Activated CD4-positive, alpha-beta memory T cell treated with anti-CD3 and anti-CD28 coated beads, Interleukin-2, amount 10 ng/mL, durations not matched to agents 7 days and 5 days (primary cell): Measurements from ENCODE around the gene TMEM200B. TPM values are rescaled to one million over a fixed set of nuclear protein-coding genes. Genes with fewer than 3 reads are reported as not detected.
A peak's percentile ranks its signal among the peaks of the same experiment; 100 is the strongest.

Experiments
- CTCF ChIA-PET: fragments of 350-600 bp; sonication (Branson Sonifier 250); formaldehyde crosslinking; loops from one replicate; lab custom pipeline; 2021; ENCODE audit warnings: antibody characterized with exemption, inconsistent platforms; lab: Charles Lee
- POLR2A ChIA-PET: fragments of 350-600 bp; sonication (Branson Sonifier 250); formaldehyde crosslinking; loops from one replicate; lab custom pipeline; 2021; ENCODE audit warnings: antibody characterized with exemption; lab: Charles Lee
- DNase-seq: peaks from one replicate; pipeline ENCODE4 v3.0.0-alpha.2; 2020
- H3K27ac Mint-ChIP-seq: one replicate; pipeline ENCODE4 v1.8.0; 2021; ENCODE audit warnings: mild to moderate bottlenecking, mixed read lengths
- H3K27me3 Mint-ChIP-seq: one replicate; pipeline ENCODE4 v1.8.0; 2021; ENCODE audit warnings: mixed read lengths
- H3K36me3 Mint-ChIP-seq: one replicate; pipeline ENCODE4 v1.8.0; 2021; ENCODE audit warnings: low read depth, mixed read lengths
- H3K4me1 Mint-ChIP-seq: one replicate; pipeline ENCODE4 v1.8.0; 2021; ENCODE audit warnings: mixed read lengths
- H3K4me3 Mint-ChIP-seq: one replicate; pipeline ENCODE4 v1.8.0; 2021; ENCODE audit warnings: mild to moderate bottlenecking, mixed read lengths
- H3K9me3 Mint-ChIP-seq: one replicate; pipeline ENCODE4 v1.8.0; 2021; ENCODE audit warnings: mixed read lengths
- total RNA-seq, 2 experiments: library from RNA; stranded (reverse); gene quantifications; one replicate each; pipeline ENCODE4 v1.2.3, GENCODE V29; 2021

The TMEM200B gene
- total RNA-seq, 2 experiments from 2014 or later: not detected

DNA sequence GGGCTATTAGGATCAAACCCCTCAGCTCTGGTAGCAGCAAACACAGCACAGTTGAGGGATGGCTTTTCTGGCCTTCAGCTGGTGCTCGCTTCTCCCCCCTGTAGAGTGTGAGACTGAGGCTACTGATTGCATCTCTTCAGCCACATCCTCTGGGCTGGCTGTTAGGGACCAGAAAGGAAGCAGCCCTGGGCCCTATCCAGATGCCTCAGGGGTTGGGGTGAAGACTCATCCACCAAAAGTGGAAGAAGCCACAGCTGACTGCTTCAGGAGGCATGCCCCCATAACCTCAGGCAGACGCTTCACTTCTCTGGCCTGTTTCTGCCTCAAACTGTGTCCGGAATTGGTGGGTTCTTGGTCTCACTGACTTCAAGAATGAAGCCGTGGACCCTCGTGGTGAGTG, 6.2 kb upstream of the TMEM200B start:
- Mint-ChIP-seq H3K4me1 (peaks cover 14% of the 10 kb centered on the region), H3K27ac (no peak overlapping the region), H3K9me3 (no peaks in the 10 kb centered on the region), H3K4me3 (no peak overlapping the region), H3K36me3 (no peaks in the 10 kb centered on the region), H3K27me3 (peaks cover 25% of the 10 kb centered on the region)
- ChIA-PET POLR2A (no interaction called here), CTCF (no interaction called here)
- no peak for DNase-seq

DNA sequence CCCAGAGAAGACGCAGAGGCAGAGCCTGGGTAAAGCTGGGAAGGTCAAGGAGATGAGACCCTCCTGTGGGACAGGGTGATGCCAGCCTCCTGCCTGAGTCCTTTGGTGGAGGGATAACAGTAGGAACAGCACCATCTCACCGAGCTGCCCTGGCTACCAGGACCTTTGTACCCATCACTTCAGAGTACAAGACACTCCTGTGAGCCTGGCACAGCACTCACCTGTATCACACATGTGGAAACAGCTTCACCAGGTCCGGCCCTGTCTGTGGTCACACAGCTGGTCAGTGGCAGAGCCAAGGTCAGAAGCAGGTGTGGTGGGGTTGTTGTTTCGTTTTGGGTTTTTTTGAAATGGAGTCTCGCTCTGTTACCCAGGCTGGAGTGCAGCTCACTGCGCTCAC, 5.0 kb upstream of the TMEM200B start:
- ChIA-PET CTCF (interaction anchor here (0.6 to 0.8 kb wide), 3 partner anchors 12 to 402 kb away, joined by 3 read pairs; no protein-coding TSS in a partner anchor), POLR2A (interaction anchor here (1.1 to 1.2 kb wide), 2 partner anchors 14 to 51 kb away, joined by 3 read pairs; no protein-coding TSS in a partner anchor)
- no peak overlapping the region for H3K4me3 Mint-ChIP-seq
- no peaks in the 10 kb centered on the region for H3K36me3 Mint-ChIP-seq
- H3K27ac Mint-ChIP-seq: no peak overlapping the region
- H3K4me1 Mint-ChIP-seq: peaks cover 11% of the 10 kb centered on the region
- no peak for DNase-seq
- H3K27me3 Mint-ChIP-seq: peaks cover 26% of the 10 kb centered on the region
- H3K9me3 Mint-ChIP-seq: no peaks in the 10 kb centered on the region

- no peak overlapping the region for H3K27ac Mint-ChIP-seq
- ChIA-PET CTCF (interaction anchor here (0.7 kb wide), 1 partner anchor 244 kb away, joined by 3 read pairs; no protein-coding TSS in a partner anchor), POLR2A (no interaction called here)
- peaks cover 31% of the 10 kb centered on the region for H3K27me3 Mint-ChIP-seq
- no peak for DNase-seq
- H3K36me3 Mint-ChIP-seq: no peaks in the 10 kb centered on the region
- peaks cover 14% of the 10 kb centered on the region for H3K4me1 Mint-ChIP-seq
- H3K4me3 Mint-ChIP-seq: no peak overlapping the region
- H3K9me3 Mint-ChIP-seq: no peaks in the 10 kb centered on the region
These were observed 2.5 kb upstream of the TMEM200B start for GRCh38 chr1:29126198-29126597.

DNA sequence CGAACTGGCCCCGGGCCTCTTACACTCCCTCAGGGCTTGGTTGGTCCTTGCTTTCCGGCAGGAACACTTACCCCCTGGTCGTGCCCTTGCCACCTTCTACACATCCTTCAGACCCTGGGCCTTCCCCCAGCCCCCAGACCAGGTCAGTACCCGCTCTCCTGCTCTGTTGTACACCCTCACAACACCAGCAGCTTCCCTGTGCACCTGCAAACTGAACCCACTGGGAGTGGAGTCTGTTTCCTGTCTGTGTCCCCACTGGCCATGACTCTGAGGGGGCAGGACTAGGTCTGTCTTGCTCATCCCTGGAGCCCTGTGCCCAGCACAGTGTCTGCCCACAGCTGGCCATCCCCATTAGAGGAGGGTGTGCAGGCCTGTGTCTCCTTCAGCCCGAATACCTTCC, 2.1 kb upstream of the TMEM200B start:
- ChIA-PET CTCF (no interaction called here), POLR2A (interaction anchor here (2.3 kb wide), 1 partner anchor 56 kb away, joined by 12 read pairs; the partner anchor contains the start of gene SRSF4)

DNA sequence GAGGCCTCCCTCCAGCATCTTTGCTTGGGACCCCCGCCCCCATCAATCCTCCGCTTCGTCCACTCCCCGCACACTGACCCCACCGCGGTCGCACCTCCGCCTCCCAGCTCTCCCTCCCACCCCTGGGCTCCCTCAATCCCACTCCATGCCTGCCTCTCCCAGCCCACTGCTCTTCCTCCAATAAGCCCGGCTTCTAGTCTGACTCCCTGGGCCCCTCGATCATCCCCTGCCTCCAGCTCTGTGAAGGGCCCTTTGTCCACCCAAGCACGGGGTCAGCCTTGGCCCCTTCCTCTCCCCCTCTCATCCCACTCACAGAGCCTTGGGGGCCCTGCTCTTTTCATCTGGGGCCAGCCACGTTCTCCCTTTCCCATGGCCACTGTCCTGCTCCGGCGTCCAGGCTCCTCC, 1.5 kb upstream of the TMEM200B start:
- ChIA-PET CTCF (interaction anchor here (1.5 kb wide), 1 partner anchor 9 kb away, joined by 7 read pairs; no protein-coding TSS in a partner anchor), POLR2A (interaction anchor here (1.8 to 2.3 kb wide), 2 partner anchors 12 to 56 kb away, joined by 6 to 12 read pairs; partner anchors contain the start of gene SRSF4)
- Mint-ChIP-seq H3K4me1 (peaks cover 14% of the 10 kb centered on the region), H3K27me3 (peaks cover 38% of the 10 kb centered on the region), H3K4me3 (peak overlapping the region; percentile 52), H3K36me3 (no peaks in the 10 kb centered on the region), H3K9me3 (no peaks in the 10 kb centered on the region), H3K27ac (no peak overlapping the region)
- no peak for DNase-seq

More for the DNA sequence above, 2.1 kb upstream of the TMEM200B start:
- H3K36me3 Mint-ChIP-seq: no peaks in the 10 kb centered on the region
- H3K27ac Mint-ChIP-seq: no peak overlapping the region
- peaks cover 14% of the 10 kb centered on the region for H3K4me1 Mint-ChIP-seq
- no peak for DNase-seq
- H3K9me3 Mint-ChIP-seq: no peaks in the 10 kb centered on the region
- H3K4me3 Mint-ChIP-seq: peak overlapping the region; percentile 52
- H3K27me3 Mint-ChIP-seq: peaks cover 33% of the 10 kb centered on the region

DNA sequence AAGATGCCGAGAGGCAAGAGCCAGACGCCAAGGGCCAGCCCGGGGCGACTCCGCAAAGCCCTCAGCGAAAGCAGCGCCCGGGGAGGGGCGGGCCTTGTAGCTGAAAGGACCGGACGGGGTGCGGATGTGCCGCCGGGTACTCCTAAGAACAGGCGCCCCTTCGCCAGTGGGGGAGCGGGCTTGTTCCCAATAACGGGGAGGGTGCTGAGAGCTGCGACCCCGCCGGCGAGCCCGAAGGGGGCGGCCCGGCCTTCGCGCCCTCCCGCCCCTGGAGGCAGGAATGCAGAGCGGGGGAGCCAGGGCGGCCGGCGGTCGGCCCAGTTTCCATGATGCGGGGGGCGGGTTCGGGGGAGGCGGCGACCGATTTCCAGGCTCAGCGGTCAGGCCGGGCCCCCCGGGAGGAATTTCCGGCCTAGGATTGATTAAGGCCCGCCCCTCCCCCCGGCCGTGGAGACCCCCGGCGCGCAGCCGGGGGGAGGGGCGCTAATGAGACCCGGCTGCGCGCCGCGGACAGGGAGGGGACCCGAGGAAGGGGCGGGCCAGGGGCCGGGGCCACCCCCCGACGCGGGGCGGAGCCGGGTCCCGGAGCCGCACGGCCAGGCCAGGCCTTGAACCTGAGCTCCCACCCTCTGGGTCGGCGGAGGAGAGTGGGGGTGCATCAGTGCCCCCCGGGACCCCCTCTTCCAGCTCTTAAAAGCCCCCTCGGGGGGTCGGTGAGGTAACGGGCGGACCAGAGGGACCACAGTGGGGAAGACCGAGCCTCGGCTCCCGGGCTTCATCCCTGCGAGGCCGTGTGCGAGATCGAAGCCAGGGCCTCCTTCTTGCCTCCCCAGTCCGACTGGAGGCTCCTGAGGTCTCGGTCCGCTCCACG, 898 bp upstream of the TMEM200B start:
- Mint-ChIP-seq H3K4me1 (peaks cover 14% of the 10 kb centered on the region), H3K27me3 (peaks cover 36% of the 10 kb centered on the region), H3K27ac (no peak overlapping the region), H3K4me3 (peak overlapping the region; percentile 67), H3K9me3 (no peaks in the 10 kb centered on the region), H3K36me3 (peaks cover 5% of the 10 kb centered on the region)
- peak; percentile 63 for DNase-seq
- POLR2A ChIA-PET: interaction anchor here (0.7 to 2.3 kb wide), 6 partner anchors 11 to 543 kb away, joined by 3 to 12 read pairs (median 4); partner anchors contain the start of gene SRSF4
- CTCF ChIA-PET: interaction anchor here (0.6 to 1.5 kb wide), 4 partner anchors 10 to 78 kb away, joined by 4 to 10 read pairs (median 6); partner anchors contain the start of gene SRSF4

GRCh38 chr1:29123053-29123886, 433 bp downstream of the TMEM200B start:
- POLR2A ChIA-PET: interaction anchor here (0.9 to 2.4 kb wide), 4 partner anchors 10 to 79 kb away, joined by 3 to 12 read pairs (median 8); partner anchors contain the start of gene SRSF4
- H3K9me3 Mint-ChIP-seq: no peaks in the 10 kb centered on the region
- peaks cover 36% of the 10 kb centered on the region for H3K27me3 Mint-ChIP-seq
- DNase-seq: no peak
- H3K4me3 Mint-ChIP-seq: peak overlapping the region; percentile 43
- H3K4me1 Mint-ChIP-seq: peaks cover 14% of the 10 kb centered on the region
- H3K27ac Mint-ChIP-seq: no peak overlapping the region
- H3K36me3 Mint-ChIP-seq: peaks cover 5% of the 10 kb centered on the region
- CTCF ChIA-PET: interaction anchor here (0.6 to 1.5 kb wide), 3 partner anchors 59 to 340 kb away, joined by 3 to 10 read pairs (median 4); partner anchors contain the start of gene SRSF4

- DNase-seq: no peak
- H3K4me1 Mint-ChIP-seq: peaks cover 14% of the 10 kb centered on the region
- no peaks in the 10 kb centered on the region for H3K9me3 Mint-ChIP-seq
- peaks cover 36% of the 10 kb centered on the region for H3K27me3 Mint-ChIP-seq
- H3K27ac Mint-ChIP-seq: no peak overlapping the region
- peaks cover 5% of the 10 kb centered on the region for H3K36me3 Mint-ChIP-seq
- ChIA-PET CTCF (interaction anchor here (2.0 kb wide), 1 partner anchor 60 kb away, joined by 7 read pairs; the partner anchor contains the start of gene SRSF4), POLR2A (interaction anchor here (2.4 kb wide), 1 partner anchor 59 kb away, joined by 9 read pairs; the partner anchor contains the start of gene SRSF4)
- H3K4me3 Mint-ChIP-seq: no peak overlapping the region
These were observed 1.0 kb downstream of the TMEM200B start for GRCh38 chr1:29122682-29123052.

- CTCF ChIA-PET: interaction anchor here (0.6 to 2.0 kb wide), 5 partner anchors 19 to 238 kb away, joined by 3 to 7 read pairs (median 3); partner anchors contain the start of gene SRSF4
- Mint-ChIP-seq H3K4me3 (no peak overlapping the region), H3K4me1 (peaks cover 14% of the 10 kb centered on the region), H3K9me3 (no peaks in the 10 kb centered on the region), H3K27me3 (peaks cover 36% of the 10 kb centered on the region), H3K27ac (no peak overlapping the region), H3K36me3 (peaks cover 10% of the 10 kb centered on the region)
- no peak for DNase-seq
- POLR2A ChIA-PET: interaction anchor here (0.6 to 2.4 kb wide), 2 partner anchors 60 to 1162 kb away, joined by 3 to 9 read pairs; partner anchors contain the start of gene SRSF4
These were observed 1.6 kb downstream of the TMEM200B start for GRCh38 chr1:29121936-29122681.

GRCh38 chr1:29121516-29121935, 2.2 kb downstream of the TMEM200B start:
- Mint-ChIP-seq H3K27me3 (peaks cover 36% of the 10 kb centered on the region), H3K4me3 (no peak overlapping the region), H3K36me3 (peaks cover 12% of the 10 kb centered on the region), H3K27ac (no peak overlapping the region), H3K4me1 (peaks cover 14% of the 10 kb centered on the region), H3K9me3 (no peaks in the 10 kb centered on the region)
- DNase-seq: no peak
- ChIA-PET POLR2A (interaction anchor here (0.6 to 2.4 kb wide), 2 partner anchors 61 to 1161 kb away, joined by 3 to 9 read pairs; partner anchors contain the start of gene SRSF4), CTCF (interaction anchor here (0.6 to 2.0 kb wide), 5 partner anchors 20 to 237 kb away, joined by 3 to 7 read pairs (median 3); partner anchors contain the start of gene SRSF4)

DNA sequence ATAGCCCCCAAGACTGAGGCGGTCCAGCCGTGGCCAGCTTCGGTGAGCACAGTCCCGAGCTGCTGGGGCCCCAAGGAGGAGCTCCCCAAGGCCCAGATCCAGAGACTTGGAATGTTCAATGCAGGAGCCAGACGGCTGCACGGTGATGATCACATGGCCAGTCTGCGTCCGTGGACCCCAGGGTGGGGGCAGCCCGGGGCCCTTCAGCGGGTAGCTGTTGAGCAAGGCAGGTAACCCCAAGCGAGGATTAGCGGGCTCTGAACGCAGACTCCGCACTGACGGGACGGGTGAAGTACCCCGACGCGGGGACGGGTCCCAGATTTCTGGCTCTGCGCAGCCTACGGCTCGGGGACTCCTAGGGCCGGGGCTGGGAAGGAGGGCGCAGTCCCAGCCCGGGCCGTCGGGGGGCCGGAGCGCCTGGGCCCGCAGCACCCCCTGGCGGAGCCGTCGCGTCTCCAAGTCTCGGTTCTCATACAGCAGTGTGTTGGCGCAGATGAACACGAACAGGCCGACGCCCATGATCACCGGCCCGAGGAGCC, 2.7 kb downstream of the TMEM200B start:
- Mint-ChIP-seq H3K36me3 (peaks cover 12% of the 10 kb centered on the region), H3K4me1 (peaks cover 14% of the 10 kb centered on the region), H3K27ac (no peak overlapping the region), H3K4me3 (no peak overlapping the region), H3K27me3 (peaks cover 34% of the 10 kb centered on the region), H3K9me3 (no peaks in the 10 kb centered on the region)
- peak; percentile 72 for DNase-seq
- ChIA-PET POLR2A (interaction anchor here (2.4 kb wide), 1 partner anchor 61 kb away, joined by 9 read pairs; the partner anchor contains the start of gene SRSF4), CTCF (interaction anchor here (0.7 to 2.0 kb wide), 3 partner anchors 61 to 239 kb away, joined by 3 to 7 read pairs (median 7); partner anchors contain the start of gene SRSF4)
